Measurements from ENCODE around the gene DPH3. TPM values are rescaled to one million over a fixed set of nuclear protein-coding genes. Genes with fewer than 3 reads are reported as not detected.

DPH3 gene
- 10 to 100 TPM in 1 of 2 experiments, 1 to 10 TPM in 1; 9.6 to 12.8 TPM for total RNA-seq

GRCh38 chr3:16264708-16265454 is at the start of gene DPH3, which contains the start of gene OXNAD1:
TSS of gene DPH3 (minus strand) at chr3:16264943. CDS start at chr3:16264876, 67 bp downstream.
TSS of gene OXNAD1 (plus strand) at chr3:16265212. CDS start at chr3:16270953, 5,741 bp downstream.

Other genes starting within 250 kb of the DPH3 start
- gene GALNT15, start 90.3 kb downstream of the DPH3 start, total RNA-seq, result not detected
- gene OXNAD1, start 269 bp upstream of the DPH3 start, total RNA-seq, result 10 to 100 TPM; 76.3 to 80.3 TPM
- gene RFTN1, start 248.8 kb upstream of the DPH3 start, total RNA-seq, result 10 to 100 TPM; 52.6 to 59.7 TPM

Measured in activated naive CD4-positive, alpha-beta T cell treated with anti-CD3 and anti-CD28 coated beads, Interleukin-2, amount 10 ng/mL, durations not matched to agents 5 hours and 36 hours (primary cell).